ENCODE measurements around the gene NOP56. TPM values are rescaled to one million over a fixed set of nuclear protein-coding genes. Genes with fewer than 3 reads are reported as not detected.

The NOP56 gene
- total RNA-seq, 1 donor from 2014 or later: 288 TPM

- peaks cover 43% of the 10 kb centered on the region for H3K36me3 Mint-ChIP-seq
Measured at GRCh38 chr20:2655331-2656116, 3.1 kb downstream of the NOP56 start.

GRCh38 chr20:2656471-2657117 lies 4.2 kb downstream of the NOP56 start:
- H3F3A ChIP-seq (ENCODE audit: low read depth): peaks cover 71% of the 10 kb centered on the region
- H3K9me3 ChIP-seq (ENCODE audit: low read depth): no peaks in the 10 kb centered on the region
- H3K36me3 Mint-ChIP-seq: peaks cover 49% of the 10 kb centered on the region
- no peaks in the 10 kb centered on the region for H3K36me3 ChIP-seq
- H4K20me1 ChIP-seq (ENCODE audit: low read depth): peaks cover 61% of the 10 kb centered on the region
- no peaks in the 10 kb centered on the region for H3K27me3 ChIP-seq
- peaks cover 44% of the 10 kb centered on the region for H3K79me2 ChIP-seq (ENCODE audit: low read depth)
- no peak overlapping the region for H3K27ac ChIP-seq
- no peak overlapping the region for H3K27ac Mint-ChIP-seq
- H3K4me1 Mint-ChIP-seq: peaks cover 17% of the 10 kb centered on the region
- no peak overlapping the region for H3K4me2 ChIP-seq
- H3K9ac ChIP-seq: no peak overlapping the region
- H3K4me3 ChIP-seq: no peak overlapping the region
- no peak for TF ChIP-seq CTCF (IDR thresholded peaks at IDR 0.05)
- no peaks in the 10 kb centered on the region for H3K9me3 Mint-ChIP-seq
- no peak overlapping the region for H3K4me3 Mint-ChIP-seq
- DNase-seq (ENCODE audit: low spot score): no peak
- peaks cover 17% of the 10 kb centered on the region for H3K4me1 ChIP-seq
- no peak overlapping the region for H2AFZ ChIP-seq (replicated peaks)
- peaks cover 3% of the 10 kb centered on the region for H3K27me3 Mint-ChIP-seq (ENCODE audit: insufficient read depth, low read depth)

More at GRCh38 chr20:2655331-2656116, 3.1 kb downstream of the NOP56 start:
- H3K9ac ChIP-seq: no peak overlapping the region
- H3K4me1 ChIP-seq: peaks cover 22% of the 10 kb centered on the region
- no peaks in the 10 kb centered on the region for H3K36me3 ChIP-seq
- H3K4me3 Mint-ChIP-seq: no peak overlapping the region
- H3K4me1 Mint-ChIP-seq: peaks cover 17% of the 10 kb centered on the region
- peaks cover 61% of the 10 kb centered on the region for H4K20me1 ChIP-seq (ENCODE audit: low read depth)
- H3K79me2 ChIP-seq (ENCODE audit: low read depth): peaks cover 55% of the 10 kb centered on the region
- TF ChIP-seq EZH2phosphoT487 (IDR thresholded peaks at IDR 0.05) (no peak), EZH2 (IDR thresholded peaks at IDR 0.05) (no peak), CTCF (IDR thresholded peaks at IDR 0.05) (no peak)
- no peak overlapping the region for H3K27ac ChIP-seq
- peaks cover 75% of the 10 kb centered on the region for H3F3A ChIP-seq (ENCODE audit: low read depth)
- no peak overlapping the region for H3K27ac Mint-ChIP-seq
- H2AFZ ChIP-seq (replicated peaks): no peak overlapping the region
- peaks cover 3% of the 10 kb centered on the region for H3K27me3 Mint-ChIP-seq (ENCODE audit: insufficient read depth, low read depth)
- DNase-seq (ENCODE audit: low spot score): no peak
- H3K4me3 ChIP-seq: no peak overlapping the region
- no peak overlapping the region for H3K4me2 ChIP-seq
- H3K27me3 ChIP-seq: no peaks in the 10 kb centered on the region
- H3K9me3 ChIP-seq (ENCODE audit: low read depth): no peaks in the 10 kb centered on the region
- no peaks in the 10 kb centered on the region for H3K9me3 Mint-ChIP-seq

GRCh38 chr20:2657241-2657640 lies 4.8 kb downstream of the NOP56 start:
- no peak overlapping the region for H2AFZ ChIP-seq (replicated peaks)
- no peaks in the 10 kb centered on the region for H3K9me3 ChIP-seq (ENCODE audit: low read depth)
- peaks cover 65% of the 10 kb centered on the region for H3F3A ChIP-seq (ENCODE audit: low read depth)
- H3K79me2 ChIP-seq (ENCODE audit: low read depth): peaks cover 39% of the 10 kb centered on the region
- Mint-ChIP-seq H3K9me3 (no peaks in the 10 kb centered on the region), H3K27me3 (ENCODE audit: insufficient read depth, low read depth) (peaks cover 3% of the 10 kb centered on the region), H3K4me1 (peaks cover 20% of the 10 kb centered on the region), H3K36me3 (peaks cover 51% of the 10 kb centered on the region), H3K4me3 (no peak overlapping the region), H3K27ac (no peak overlapping the region)
- no peak overlapping the region for H3K4me3 ChIP-seq
- H3K9ac ChIP-seq: no peak overlapping the region
- no peak overlapping the region for H3K27ac ChIP-seq
- no peaks in the 10 kb centered on the region for H3K36me3 ChIP-seq
- peaks cover 17% of the 10 kb centered on the region for H3K4me1 ChIP-seq
- TF ChIP-seq EZH2 (IDR thresholded peaks at IDR 0.05): no peak
- no peak for TF ChIP-seq EZH2phosphoT487 (IDR thresholded peaks at IDR 0.05)
- TF ChIP-seq CTCF (IDR thresholded peaks at IDR 0.05): no peak
- H3K27me3 ChIP-seq: no peaks in the 10 kb centered on the region
- no peak overlapping the region for H3K4me2 ChIP-seq
- DNase-seq (ENCODE audit: low spot score): no peak
- peaks cover 61% of the 10 kb centered on the region for H4K20me1 ChIP-seq (ENCODE audit: low read depth)
